ENCODE data around the gene KRTAP10-6.
"Not testable (repeated sequence)": the region's sequence is repeated elsewhere in the genome, so short reads cannot be mapped to it uniquely, and the experiment has no call there.

Gene KRTAP10-6

DNA sequence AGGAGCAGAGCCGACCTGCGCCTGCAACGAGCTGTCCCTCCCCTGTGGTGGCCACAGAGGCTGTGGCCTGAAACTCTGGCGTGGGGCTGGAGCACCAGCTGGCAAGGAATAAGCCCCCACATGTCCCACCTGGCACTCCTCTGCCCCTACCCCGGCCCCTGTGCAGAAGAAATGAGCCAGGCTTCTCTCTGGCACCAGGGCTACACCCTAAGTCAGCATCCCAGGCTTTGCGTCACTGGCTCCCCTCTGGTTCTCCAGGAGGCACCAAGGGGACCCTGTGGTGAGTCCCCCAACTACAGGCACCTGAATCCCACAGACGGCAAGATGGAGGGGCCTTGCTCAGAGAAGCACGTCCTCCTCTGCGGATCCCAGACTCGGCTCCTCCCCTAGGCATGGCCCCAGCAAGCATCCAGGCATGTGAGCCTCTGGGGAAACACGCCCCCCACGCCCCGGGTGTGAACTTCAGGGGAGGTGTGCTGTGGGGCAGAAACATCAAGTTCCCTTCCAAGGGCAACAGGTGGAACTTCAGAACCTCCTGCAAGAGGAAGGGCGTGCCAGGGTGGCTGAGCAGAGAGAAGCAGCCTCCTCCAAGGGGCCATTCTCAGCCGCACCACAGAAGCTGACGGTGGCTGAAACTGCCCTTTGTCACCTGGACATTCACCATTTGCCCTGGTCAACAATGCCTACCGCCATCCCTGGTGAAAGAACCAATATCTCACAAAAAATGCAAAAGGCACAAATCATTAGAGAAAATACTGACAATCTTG, 11.0 kb upstream of the KRTAP10-6 start:
- peaks cover 0 to 19% of the 10 kb centered on the region in 2 donors for H3K27me3 ChIP-seq (ENCODE audit: control insufficient read depth in 1 of 2, insufficient read depth in 2 of 2, low read length in 2 of 2)
- H3K4me1 ChIP-seq (ENCODE audit: insufficient read depth, low read length): no peaks in the 10 kb centered on the region

DNA sequence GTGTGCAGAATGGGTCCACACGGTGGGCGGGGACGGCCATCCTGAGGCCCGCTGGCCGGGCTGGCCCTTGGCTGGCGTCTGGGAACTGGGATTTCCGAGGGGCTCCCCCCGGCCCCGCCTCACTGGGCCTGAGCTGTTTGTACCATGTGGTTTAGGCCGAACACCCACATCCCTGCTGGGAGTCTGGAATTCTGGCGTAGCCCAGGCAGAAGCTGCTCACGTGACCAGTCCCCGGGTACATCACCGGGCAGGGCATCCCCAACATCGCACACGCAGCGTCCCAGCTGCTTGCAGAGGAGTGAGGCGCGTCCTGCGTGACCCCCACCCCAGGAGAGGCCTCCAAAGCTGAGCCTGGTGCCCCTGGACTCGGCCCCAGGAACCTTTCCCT, 10.2 kb upstream of the KRTAP10-6 start:
- no peak overlapping the region for H3K4me3 ChIP-seq (ENCODE audit: low read depth in 1 of 2, low read length in 2 of 2)
- H3K4me1 ChIP-seq (ENCODE audit: insufficient read depth, low read length): no peaks in the 10 kb centered on the region
- peaks cover 0 to 19% of the 10 kb centered on the region in 2 donors for H3K27me3 ChIP-seq (ENCODE audit: control insufficient read depth in 1 of 2, insufficient read depth in 2 of 2, low read length in 2 of 2)
- H3K36me3 ChIP-seq (ENCODE audit: insufficient read depth, low read length): no peaks in the 10 kb centered on the region
- peaks cover 7% of the 10 kb centered on the region for H3K9me3 ChIP-seq (ENCODE audit: low read length)
- H3K27ac ChIP-seq (ENCODE audit: low read depth, low read length): no peak overlapping the region
- no peak overlapping the region for H3K9ac ChIP-seq (ENCODE audit: low read length)

More for the DNA sequence above, 11.0 kb upstream of the KRTAP10-6 start:
- Histone ChIP-seq H3K9me3 (ENCODE audit: low read length) (peaks cover 7% of the 10 kb centered on the region), H3K9ac (ENCODE audit: low read length) (no peak overlapping the region), H3K36me3 (ENCODE audit: insufficient read depth, low read length) (no peaks in the 10 kb centered on the region), H3K4me3 (ENCODE audit: low read depth in 1 of 2, low read length in 2 of 2) (no peak overlapping the region), H3K27ac (ENCODE audit: low read depth, low read length) (no peak overlapping the region)

DNA sequence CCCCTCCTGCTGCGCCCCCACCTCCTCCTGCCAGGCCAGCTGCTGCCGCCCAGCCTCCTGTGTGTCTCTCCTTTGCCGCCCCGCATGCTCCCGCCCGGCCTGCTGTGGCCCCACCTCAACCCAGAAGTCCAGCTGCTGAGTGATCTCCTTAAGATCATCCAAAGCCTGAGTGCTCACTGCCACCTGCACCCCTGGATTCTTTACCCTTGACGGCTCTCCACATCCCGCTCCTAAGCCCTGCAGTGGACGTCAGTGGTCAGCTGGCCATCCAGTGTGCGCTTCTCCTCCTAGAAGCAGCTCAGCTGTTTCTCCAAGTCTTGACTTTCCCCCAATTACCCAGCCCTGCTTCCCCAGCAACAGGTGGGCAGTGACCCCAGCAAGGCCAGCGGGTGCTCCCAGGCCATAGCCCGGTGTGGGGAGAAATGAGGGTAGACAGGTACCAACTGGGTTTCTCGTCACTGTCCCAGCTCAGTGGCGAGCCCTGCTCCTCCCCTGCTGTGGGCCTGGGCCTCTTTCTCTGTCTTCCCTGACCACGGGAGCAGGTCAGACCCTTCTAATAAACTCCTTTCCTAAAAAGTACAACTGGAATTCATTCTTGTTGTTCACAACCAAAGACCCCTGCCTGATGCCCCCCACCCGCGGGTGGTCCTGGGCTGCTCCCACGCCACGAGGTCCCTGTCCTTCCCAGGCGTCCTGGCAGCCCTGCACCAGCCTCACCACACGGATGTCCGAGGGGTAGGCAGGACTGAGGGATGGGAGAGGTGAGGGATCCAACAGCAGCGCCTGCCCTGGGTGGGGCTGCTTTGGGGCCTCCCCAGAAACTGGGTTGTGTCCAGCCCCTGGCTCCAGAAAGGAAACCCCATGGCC, 9.5 kb upstream of the KRTAP10-6 start:
- no peaks in the 10 kb centered on the region for H3K4me1 ChIP-seq (ENCODE audit: insufficient read depth, low read length)
- H3K4me3 ChIP-seq (ENCODE audit: low read depth in 1 of 2, low read length in 2 of 2): no peak overlapping the region
- no peaks in the 10 kb centered on the region for H3K36me3 ChIP-seq (ENCODE audit: insufficient read depth, low read length)
- H3K27ac ChIP-seq (ENCODE audit: low read depth, low read length): no peak overlapping the region
- peaks cover 7% of the 10 kb centered on the region for H3K9me3 ChIP-seq (ENCODE audit: low read length)
- H3K9ac ChIP-seq (ENCODE audit: low read length): no peak overlapping the region
- H3K27me3 ChIP-seq (ENCODE audit: control insufficient read depth in 1 of 2, insufficient read depth in 2 of 2, low read length in 2 of 2): peaks cover 0 to 19% of the 10 kb centered on the region in 2 donors

DNA sequence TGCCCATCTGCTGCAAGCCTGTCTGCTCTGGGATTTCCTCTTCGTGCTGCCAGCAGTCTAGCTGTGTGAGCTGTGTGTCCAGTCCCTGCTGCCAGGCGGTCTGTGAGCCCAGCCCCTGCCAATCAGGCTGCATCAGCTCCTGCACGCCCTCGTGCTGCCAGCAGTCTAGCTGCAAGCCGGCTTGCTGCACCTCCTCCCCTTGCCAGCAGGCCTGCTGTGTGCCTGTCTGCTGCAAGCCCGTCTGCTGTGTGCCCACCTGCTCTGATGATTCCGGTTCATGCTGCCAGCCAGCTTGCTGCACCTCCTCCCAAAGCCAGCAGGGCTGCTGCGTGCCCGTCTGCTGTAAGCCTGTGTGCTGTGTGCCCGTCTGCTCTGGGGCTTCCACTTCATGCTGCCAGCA, 8.8 kb upstream of the KRTAP10-6 start:
- peaks cover 0 to 19% of the 10 kb centered on the region in 2 donors for H3K27me3 ChIP-seq (ENCODE audit: control insufficient read depth in 1 of 2, insufficient read depth in 2 of 2, low read length in 2 of 2)
- H3K27ac ChIP-seq (ENCODE audit: low read depth, low read length): not testable (repeated sequence)

DNA sequence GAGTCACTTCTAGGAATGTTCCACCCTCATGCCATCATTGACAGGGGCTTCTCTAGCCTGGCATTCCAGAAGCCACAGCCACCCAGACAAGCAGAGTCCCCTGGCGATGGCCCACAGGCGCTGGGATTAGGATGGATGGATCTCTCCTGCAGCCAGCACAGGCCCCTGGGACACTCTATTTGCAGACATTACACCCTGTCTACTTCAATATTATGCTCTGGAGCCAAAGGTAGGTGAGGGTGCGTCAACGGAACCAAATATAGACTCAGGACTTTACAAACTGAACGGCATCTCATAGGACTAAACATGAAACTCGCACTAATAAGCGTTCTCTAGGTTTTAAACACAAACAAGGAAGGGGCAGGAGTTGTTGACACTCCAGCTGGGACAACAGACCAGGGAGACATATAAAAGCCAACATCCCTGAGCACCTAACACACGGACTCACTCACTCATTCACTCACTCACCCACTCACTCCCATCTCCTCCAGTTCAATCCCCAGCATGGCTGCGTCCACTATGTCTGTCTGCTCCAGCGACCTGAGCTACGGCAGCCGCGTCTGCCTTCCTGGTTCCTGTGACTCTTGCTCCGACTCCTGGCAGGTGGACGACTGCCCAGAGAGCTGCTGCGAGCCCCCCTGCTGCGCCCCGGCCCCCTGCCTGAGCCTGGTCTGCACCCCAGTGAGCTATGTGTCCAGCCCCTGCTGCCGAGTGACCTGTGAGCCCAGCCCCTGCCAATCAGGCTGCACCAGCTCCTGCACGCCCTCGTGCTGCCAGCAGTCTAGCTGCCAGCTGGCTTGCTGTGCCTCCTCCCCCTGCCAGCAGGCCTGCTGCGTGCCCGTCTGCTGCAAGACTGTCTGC, 8.0 kb upstream of the KRTAP10-6 start, which contains the start of gene KRTAP10-7:
Gene KRTAP10-7 (plus strand): TSS at position 480 of the 861 bp plus-strand sequence. CDS start 25 bp downstream, at position 505.
- not testable (repeated sequence) for H3K4me1 ChIP-seq (ENCODE audit: insufficient read depth, low read length); H3K36me3 ChIP-seq (ENCODE audit: insufficient read depth, low read length)
- peaks cover 0 to 19% of the 10 kb centered on the region in 2 donors for H3K27me3 ChIP-seq (ENCODE audit: control insufficient read depth in 1 of 2, insufficient read depth in 2 of 2, low read length in 2 of 2)

More for the DNA sequence above, 8.8 kb upstream of the KRTAP10-6 start:
- not testable (repeated sequence) for H3K9ac ChIP-seq (ENCODE audit: low read length); H3K4me3 ChIP-seq (ENCODE audit: low read depth in 1 of 2, low read length in 2 of 2); H3K4me1 ChIP-seq (ENCODE audit: insufficient read depth, low read length); H3K36me3 ChIP-seq (ENCODE audit: insufficient read depth, low read length); H3K9me3 ChIP-seq (ENCODE audit: low read length)

DNA sequence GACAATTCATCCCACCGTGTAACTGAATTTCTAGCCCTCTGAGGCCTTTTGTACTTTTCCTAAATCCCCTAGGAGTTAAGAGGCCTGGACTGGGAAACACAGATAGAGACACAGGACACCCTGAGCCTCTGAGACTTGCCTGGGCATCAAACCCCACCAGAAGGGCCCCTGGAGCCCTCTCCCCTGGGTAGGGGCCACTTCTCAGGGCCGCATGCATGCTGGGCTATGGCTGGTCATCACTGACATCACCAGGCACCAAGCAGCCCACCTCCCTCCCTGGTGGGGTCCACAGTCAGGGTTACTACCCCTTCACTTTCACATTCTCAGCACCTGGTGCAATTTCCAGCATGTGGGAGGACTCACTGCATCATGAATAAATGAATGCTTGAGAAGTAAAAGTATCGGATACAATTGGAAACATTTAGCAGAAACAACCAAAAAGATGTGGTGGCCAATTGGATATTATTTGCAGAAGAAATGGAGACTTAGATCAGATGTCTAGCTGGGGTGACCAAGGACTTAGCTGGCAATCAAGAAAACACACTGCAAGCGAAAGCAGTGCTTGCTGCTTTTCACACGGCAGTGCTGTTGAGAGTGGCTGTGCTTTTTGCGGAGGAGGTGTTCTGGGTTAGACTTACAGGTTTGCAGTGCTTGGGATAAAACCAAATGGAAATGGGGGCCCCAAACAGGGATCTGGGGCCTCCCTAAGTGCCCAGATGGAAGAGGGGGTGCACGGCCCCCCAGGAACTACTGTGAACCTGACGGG, 7.1 kb upstream of the KRTAP10-6 start:
- H3K4me1 ChIP-seq (ENCODE audit: insufficient read depth, low read length): no peaks in the 10 kb centered on the region
- no peak overlapping the region for H3K4me3 ChIP-seq (ENCODE audit: low read depth in 1 of 2, low read length in 2 of 2)
- no peaks in the 10 kb centered on the region for H3K36me3 ChIP-seq (ENCODE audit: insufficient read depth, low read length)
- H3K9ac ChIP-seq (ENCODE audit: low read length): no peak overlapping the region
- H3K9me3 ChIP-seq (ENCODE audit: low read length): peaks cover 6% of the 10 kb centered on the region
- H3K27me3 ChIP-seq (ENCODE audit: control insufficient read depth in 1 of 2, insufficient read depth in 2 of 2, low read length in 2 of 2): peaks cover 0 to 19% of the 10 kb centered on the region in 2 donors
- H3K27ac ChIP-seq (ENCODE audit: low read depth, low read length): no peak overlapping the region

More for the DNA sequence above, 8.0 kb upstream of the KRTAP10-6 start, which contains the start of gene KRTAP10-7:
- not testable (repeated sequence) for H3K27ac ChIP-seq (ENCODE audit: low read depth, low read length); H3K9ac ChIP-seq (ENCODE audit: low read length); H3K9me3 ChIP-seq (ENCODE audit: low read length); H3K4me3 ChIP-seq (ENCODE audit: low read depth in 1 of 2, low read length in 2 of 2)

DNA sequence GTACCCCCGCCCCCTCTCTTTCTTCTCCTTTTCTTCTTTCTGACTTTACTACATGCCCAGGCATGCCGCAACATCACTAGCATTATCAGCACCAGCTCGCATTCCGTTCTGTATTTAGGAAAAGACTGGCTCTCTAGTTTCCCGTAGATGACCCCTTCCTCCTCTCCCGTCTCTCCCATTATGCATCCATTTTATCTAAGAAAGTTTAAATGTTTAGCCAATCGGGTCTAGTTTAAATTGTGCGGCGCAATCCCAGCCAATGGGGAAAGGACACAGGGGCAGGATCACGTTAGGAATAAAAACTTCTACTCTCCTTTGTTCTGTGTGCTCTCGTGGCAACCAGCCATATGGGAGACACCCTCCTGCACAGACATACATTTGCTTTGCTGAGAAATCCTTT, 5.8 kb upstream of the KRTAP10-6 start:
- peaks cover 0 to 22% of the 10 kb centered on the region in 2 donors for H3K27me3 ChIP-seq (ENCODE audit: control insufficient read depth in 1 of 2, insufficient read depth in 2 of 2, low read length in 2 of 2)
- no peak overlapping the region for H3K9ac ChIP-seq (ENCODE audit: low read length)
- no peaks in the 10 kb centered on the region for H3K36me3 ChIP-seq (ENCODE audit: insufficient read depth, low read length)
- no peak overlapping the region for H3K4me3 ChIP-seq (ENCODE audit: low read depth in 1 of 2, low read length in 2 of 2)
- no peaks in the 10 kb centered on the region for H3K4me1 ChIP-seq (ENCODE audit: insufficient read depth, low read length)
- H3K9me3 ChIP-seq (ENCODE audit: low read length): no peaks in the 10 kb centered on the region
- H3K27ac ChIP-seq (ENCODE audit: low read depth, low read length): no peak overlapping the region

DNA sequence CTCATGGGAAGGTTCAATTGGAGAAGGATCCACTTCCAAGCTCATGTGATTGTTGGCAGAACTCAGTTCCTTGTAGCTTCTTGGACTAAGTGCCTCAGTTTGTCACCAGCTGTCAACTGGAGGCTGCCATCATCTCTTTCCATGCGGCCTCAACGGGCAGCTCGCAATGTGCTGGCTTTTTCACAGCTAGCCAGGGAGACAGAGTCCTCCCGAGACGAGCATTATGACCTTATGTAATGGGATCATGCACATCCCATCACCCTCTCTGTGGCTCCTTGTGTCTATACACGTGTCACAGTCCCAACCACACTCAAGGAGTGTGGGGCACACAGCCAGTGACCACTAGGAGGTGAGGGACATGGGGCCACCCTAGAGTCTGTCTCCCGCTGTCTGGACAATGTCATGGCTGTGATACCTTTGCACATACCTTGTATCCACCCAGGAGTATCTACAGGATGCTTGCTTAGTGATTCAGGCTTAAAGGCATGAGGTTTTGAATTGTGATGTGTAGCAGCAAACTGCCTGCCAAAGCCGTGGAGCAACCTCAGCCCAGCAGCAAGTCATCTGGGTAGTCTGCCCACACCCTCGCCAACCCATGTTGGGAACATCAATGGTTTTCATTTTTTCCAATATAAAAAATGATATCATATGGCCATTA, 3.9 kb upstream of the KRTAP10-6 start:
- Histone ChIP-seq H3K4me1 (ENCODE audit: insufficient read depth, low read length) (no peaks in the 10 kb centered on the region), H3K36me3 (ENCODE audit: insufficient read depth, low read length) (no peaks in the 10 kb centered on the region), H3K27me3 (ENCODE audit: control insufficient read depth in 1 of 2, insufficient read depth in 2 of 2, low read length in 2 of 2) (peaks cover 0 to 18% of the 10 kb centered on the region in 2 donors), H3K4me3 (ENCODE audit: low read depth in 1 of 2, low read length in 2 of 2) (no peak overlapping the region), H3K9ac (ENCODE audit: low read length) (no peak overlapping the region), H3K27ac (ENCODE audit: low read depth, low read length) (no peak overlapping the region), H3K9me3 (ENCODE audit: low read length) (no peaks in the 10 kb centered on the region)

DNA sequence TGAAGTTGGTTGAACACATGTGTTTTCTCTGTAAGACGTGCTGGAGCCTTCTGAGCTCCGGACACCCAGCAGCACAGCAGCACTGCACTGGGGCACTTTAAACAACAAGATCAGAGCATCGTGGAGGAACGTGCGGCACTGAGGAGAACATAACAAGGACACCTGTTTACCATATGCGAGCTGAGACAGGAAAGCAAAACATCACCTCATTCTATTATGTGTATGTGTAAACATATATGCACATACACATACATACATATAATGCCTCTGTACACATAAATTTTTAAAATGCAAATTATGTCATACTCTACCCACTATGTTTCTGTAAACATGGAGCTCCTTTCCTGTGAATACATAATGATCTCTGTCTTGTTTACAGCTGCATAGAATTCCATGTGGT, 3.2 kb upstream of the KRTAP10-6 start:
- H3K4me3 ChIP-seq (ENCODE audit: low read depth in 1 of 2, low read length in 2 of 2): no peak overlapping the region
- no peaks in the 10 kb centered on the region for H3K9me3 ChIP-seq (ENCODE audit: low read length)
- H3K27me3 ChIP-seq (ENCODE audit: control insufficient read depth in 1 of 2, insufficient read depth in 2 of 2, low read length in 2 of 2): peaks cover 0 to 19% of the 10 kb centered on the region in 2 donors
- H3K9ac ChIP-seq (ENCODE audit: low read length): no peak overlapping the region
- no peak overlapping the region for H3K27ac ChIP-seq (ENCODE audit: low read depth, low read length)
- H3K36me3 ChIP-seq (ENCODE audit: insufficient read depth, low read length): no peaks in the 10 kb centered on the region
- no peaks in the 10 kb centered on the region for H3K4me1 ChIP-seq (ENCODE audit: insufficient read depth, low read length)

DNA sequence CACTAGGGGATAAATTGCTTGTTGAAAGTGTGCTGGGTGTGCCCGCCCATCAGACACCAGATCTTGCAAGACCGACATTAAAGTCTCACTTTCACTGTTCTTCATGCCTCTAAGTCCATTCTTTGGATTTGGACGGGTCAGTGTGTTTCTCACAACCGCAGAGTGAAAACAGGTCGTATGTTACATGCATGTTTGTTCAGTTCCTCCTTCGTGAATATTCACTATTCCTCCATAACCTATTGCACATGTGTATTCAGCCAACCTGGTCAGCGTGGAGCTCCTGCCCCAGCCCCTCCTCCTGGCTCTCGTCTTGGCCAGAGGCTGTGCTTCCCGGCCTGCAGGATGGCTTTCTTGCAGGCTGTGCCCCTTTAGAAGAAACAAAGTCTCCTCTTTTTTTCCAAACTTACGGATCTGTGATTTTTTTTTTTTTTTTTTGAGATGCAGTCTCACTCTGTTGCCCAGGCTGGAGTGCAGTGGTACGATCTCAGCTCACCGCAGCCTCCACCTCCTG, 2.2 kb upstream of the KRTAP10-6 start:
- no peaks in the 10 kb centered on the region for H3K9me3 ChIP-seq (ENCODE audit: low read length)
- H3K36me3 ChIP-seq (ENCODE audit: insufficient read depth, low read length): no peaks in the 10 kb centered on the region
- H3K4me1 ChIP-seq (ENCODE audit: insufficient read depth, low read length): no peaks in the 10 kb centered on the region
- no peak overlapping the region for H3K9ac ChIP-seq (ENCODE audit: low read length)
- H3K27ac ChIP-seq (ENCODE audit: low read depth, low read length): no peak overlapping the region
- H3K4me3 ChIP-seq (ENCODE audit: low read depth in 1 of 2, low read length in 2 of 2): no peak overlapping the region
- H3K27me3 ChIP-seq (ENCODE audit: control insufficient read depth in 1 of 2, insufficient read depth in 2 of 2, low read length in 2 of 2): peaks cover 0 to 25% of the 10 kb centered on the region in 2 donors

All from muscle layer of colon (tissue), 2 donors.